K562 (cell line): ENCODE measurements around the gene BANK1. TPM values are rescaled to one million over a fixed set of nuclear protein-coding genes. Genes with fewer than 3 reads are reported as not detected.

Experiments used
- ATAC-seq: fragments of 200-7000 bp; cut with Tn5 transposase; 3 replicates; pipeline ENCODE4 v1.9.1; 2020; ENCODE audit warnings: moderate library complexity
- BruUV-seq: library from RNA; stranded (reverse); fragments of 400-500 nt; replicated peaks from 2 replicates; lab custom pipeline; 2021; lab: Mats Ljungman, UMichigan
- CTCF ChIA-PET: fragments of 300-600 bp; formaldehyde crosslinking; extraction: SDS; loops from one replicate; lab custom pipeline; 2021; ENCODE audit warnings: low intra/inter-chr PET ratio; lab: Yijun Ruan, JAX
- POLR2A ChIA-PET: fragments of 300-600, 350-650 bp; sonication (Branson Sonifier 250); formaldehyde crosslinking; extraction: SDS; loops from one replicate; lab custom pipeline; 2021; ENCODE audit warnings: antibody characterized with exemption, inconsistent platforms; lab: Yijun Ruan, JAX
- DNase-seq, 4 experiments: peaks; one replicate each; pipeline versions ENCODE4 v3.0.0 to v3.0.0-alpha.2; 2011 to 2018; ENCODE audit warnings: low spot score in 3 of 4, mixed read lengths in 3 of 4; ENCODE audit errors: extremely low read depth in 1 of 4
- FAIRE-seq: peaks from 2 replicates; lab custom pipeline; 2011; peaks lifted over from hg19 to GRCh38; lab: Jason Lieb, UNC
- H2AFZ ChIP-seq: 2 replicates; pipeline ENCODE4 v1.6.0; 2011; ENCODE audit warnings: low read depth, low read length, control low read depth, inconsistent platforms
- H3K27ac ChIP-seq: fragments of 200-600 bp; 3 replicates; pipeline ENCODE4 v1.8.0; 2011; ENCODE audit warnings: low read depth, mild to moderate bottlenecking, control low read depth, inconsistent platforms, low read length, moderate library complexity, mixed read lengths; ENCODE audit errors: extremely low read depth
- H3K27me3 ChIP-seq, 2 experiments: fragments of 300-600 bp in 1 of 2; 2 replicates in 1 of 2; 3 replicates in 1 of 2; pipeline versions ENCODE4 v1.6.0 to v1.8.0; 2011; ENCODE audit warnings: inconsistent platforms in 2 of 2, low read length in 2 of 2, mild to moderate bottlenecking in 1 of 2, mixed read lengths in 1 of 2, moderate library complexity in 1 of 2; ENCODE audit not compliant: control insufficient read depth in 2 of 2, insufficient read depth in 2 of 2
- H3K36me3 ChIP-seq: fragments of 300-600 bp; 3 replicates; pipeline ENCODE4 v1.8.0; 2011; ENCODE audit warnings: mild to moderate bottlenecking, low read length, inconsistent platforms; ENCODE audit not compliant: control insufficient read depth, insufficient read depth
- H3K4me1 ChIP-seq, 2 experiments: fragments of 200-600 bp in 1 of 2; replicated peaks in 1 of 2; 2 replicates in 1 of 2; 3 replicates in 1 of 2; pipeline versions ENCODE4 v1.5.1 to v1.8.0; 2011; ENCODE audit warnings: inconsistent platforms in 2 of 2, low read length in 2 of 2, mild to moderate bottlenecking in 1 of 2, mixed read lengths in 1 of 2, moderate library complexity in 1 of 2; ENCODE audit not compliant: control insufficient read depth in 2 of 2, insufficient read depth in 2 of 2
- H3K4me2 ChIP-seq: 2 replicates; pipeline ENCODE4 v1.6.1; 2011; ENCODE audit warnings: low read length, control low read depth, inconsistent platforms, mixed read lengths; ENCODE audit not compliant: insufficient read depth
- H3K4me3 ChIP-seq: fragments of 200-600 bp; sonication (generic), shearing (Covaris generic); 2 replicates; pipeline ENCODE4 v1.5.1; 2016; ENCODE audit warnings: control low read depth, inconsistent platforms
- H3K79me2 ChIP-seq: fragments of 200-600 bp; 3 replicates; pipeline ENCODE4 v1.8.0; 2011; ENCODE audit warnings: low read length, inconsistent platforms; ENCODE audit not compliant: control insufficient read depth, insufficient read depth
- H3K9ac ChIP-seq, 2 experiments: 2 replicates each; pipeline versions ENCODE4 v1.6.0 to v1.6.1; 2011; ENCODE audit warnings: low read depth in 2 of 2, low read length in 2 of 2, control low read depth in 1 of 2, inconsistent platforms in 1 of 2, mild to moderate bottlenecking in 1 of 2, mixed read lengths in 1 of 2; ENCODE audit not compliant: insufficient read depth in 1 of 2
- H3K9me1 ChIP-seq: one replicate; pipeline ENCODE4 v1.6.0; 2011; ENCODE audit warnings: inconsistent platforms, mild to moderate bottlenecking, low read length, moderate library complexity; ENCODE audit not compliant: control insufficient read depth, insufficient read depth
- H3K9me3 ChIP-seq: replicated peaks from 2 replicates; pipeline ENCODE4 v1.5.1; 2011; ENCODE audit warnings: low read depth, low read length, inconsistent platforms; ENCODE audit not compliant: control insufficient read depth, insufficient read depth
- H4K20me1 ChIP-seq: replicated peaks from 2 replicates; pipeline ENCODE4 v1.6.1; 2011; ENCODE audit warnings: low read length, inconsistent platforms, mixed read lengths; ENCODE audit not compliant: control insufficient read depth, insufficient read depth
- COPS2 ChIP-seq: fragments of 450-650 bp; conservative IDR thresholded peaks from 2 replicates; pipeline ENCODE4 v1.6.1; 2016; ENCODE audit warnings: mild to moderate bottlenecking, moderate library complexity
- PHF21A ChIP-seq: fragments of 450-650 bp; IDR thresholded peaks from 2 replicates; pipeline ENCODE4 v1.6.1; 2017; ENCODE audit warnings: low read depth, borderline replicate concordance
- TGIF2 ChIP-seq: sonication (generic); formaldehyde crosslinking; IDR thresholded peaks from 2 replicates; pipeline ENCODE4 v1.8.1; 2022; ENCODE audit warnings: mild to moderate bottlenecking, missing genetic modification reagents, moderate library complexity
- WGBS: fragments of 100-300 bp; shearing (Covaris generic); methylation state at CpG from one replicate; pipeline ENCODE4 v1.1.6; 2016; ENCODE audit warnings: low coverage, mixed read lengths; ENCODE audit not compliant: insufficient coverage; ENCODE audit errors: missing lambda C conversion rate; 5-methylcytosine and 5-hydroxymethylcytosine counted together
- in situ Hi-C: fragments of 300-500 bp; cut with MboI; formaldehyde crosslinking; loops from 4 replicates; pipeline ENCODE4 v1.15.0; 2018; ENCODE audit warnings: inconsistent platforms, mixed read lengths
- intact Hi-C: fragments of 100-400 bp; cut with micrococcal nuclease; formaldehyde crosslinking; loops from 2 replicates; pipeline ENCODE4 v1.14.2; 2022
- polyA plus RNA-seq, 8 experiments: library from polyadenylated mRNA; depleted of rRNA in 4 of 8; stranded (reverse) in 5 of 8; unstranded in 3 of 8; fragments of >200 nt; fragmentation: Nextera tagmentation in 2 of 8; fragmentation: Illumina TruSeq in 1 of 8; extraction: Ambion mirVana in 2 of 8; extraction: Trizol in 1 of 8; gene quantifications; 2 replicates each; pipeline versions ENCODE4 v1.2.1 to v1.2.3, GENCODE V29; 2011 to 2014; ENCODE audit warnings: inconsistent platforms in 1 of 8, missing spikeins in 1 of 8
- total RNA-seq, 7 experiments: library from RNA; depleted of rRNA in 6 of 7; stranded (reverse); fragments of >200 nt in 6 of 7; fragmentation: Illumina TruSeq in 2 of 7; extraction: Trizol in 2 of 7; gene quantifications; 2 replicates each; pipeline versions ENCODE4 v1.2.1 to v1.2.3, GENCODE V29; 2011 to 2021; ENCODE audit warnings: low replicate concordance in 1 of 7
- TF ChIP-seq, protein P1 (sequence below), 2 experiments: fragments of 250-450 bp in 1 of 2; fragments of 450-650 bp in 1 of 2; sonication (Bioruptor Pico) in 1 of 2; IDR thresholded peaks; 2 replicates each; pipeline versions ENCODE4 v1.6.1 to v1.8.0; 2016 to 2021; ENCODE audit warnings: mild to moderate bottlenecking in 2 of 2, moderate library complexity in 2 of 2, missing compliant biosample characterization in 1 of 2, missing genetic modification characterization in 1 of 2
- TF ChIP-seq, protein P2 (sequence below), 2 experiments: IDR thresholded peaks; 2 replicates each; pipeline ENCODE4 v1.6.1; 2011; ENCODE audit warnings: borderline replicate concordance in 1 of 2, control low read depth in 1 of 2, low read depth in 1 of 2, low read length in 1 of 2, mild to moderate bottlenecking in 1 of 2, mixed read lengths in 1 of 2, moderate library complexity in 1 of 2; ENCODE audit not compliant: insufficient read depth in 1 of 2, insufficient read length in 1 of 2, poor library complexity in 1 of 2, severe bottlenecking in 1 of 2; ENCODE audit errors: extremely low read depth in 1 of 2

The BANK1 gene
- total and polyA plus RNA-seq, 9 of the 15 experiments (the other 6 are each of a cell fraction or from before 2014, with no cell fraction given) = not detected

DNA sequence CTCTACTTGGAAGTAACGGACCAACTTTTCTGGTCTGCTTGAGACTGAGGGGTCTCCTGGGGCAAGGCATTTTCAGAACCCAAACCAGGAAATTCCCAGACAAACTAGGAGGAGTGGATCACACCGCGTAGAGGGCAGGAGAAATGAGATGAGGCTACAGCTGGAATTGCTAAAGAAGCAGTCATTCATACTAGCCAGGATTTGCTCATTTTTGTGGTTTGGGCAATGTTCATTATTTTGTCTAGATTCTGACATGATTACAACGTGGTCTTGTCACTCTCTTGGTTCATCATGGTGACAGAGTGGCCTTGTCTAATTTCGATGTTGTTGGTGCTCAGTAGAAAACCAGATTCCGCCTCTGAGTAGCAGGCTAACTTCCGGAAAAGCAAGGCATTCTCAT lies 63.2 kb downstream of the BANK1 start:
- DNase-seq (no peak), FAIRE-seq (no peak), ATAC-seq (no peak)
- Histone ChIP-seq H3K79me2 (no peaks in the 10 kb centered on the region), H4K20me1 (no peaks in the 10 kb centered on the region), H3K4me3 (no peak overlapping the region), H3K9ac (no peak overlapping the region), H3K4me2 (no peak overlapping the region), H3K4me1 (no peaks in the 10 kb centered on the region), H3K27me3 (no peaks in the 10 kb centered on the region), H3K36me3 (no peaks in the 10 kb centered on the region), H3K27ac (no peak overlapping the region), H3K9me1 (no peaks in the 10 kb centered on the region), H3K9me3 (peaks cover 2% of the 10 kb centered on the region; the same call in 1 of the 2 replicates), H2AFZ (no peak overlapping the region)
- TF ChIP-seq TGIF2 (CRISPR knock-in tag) (no peak), COPS2 (no peak), PHF21A (no peak)
- TF ChIP-seq, protein P1, sequence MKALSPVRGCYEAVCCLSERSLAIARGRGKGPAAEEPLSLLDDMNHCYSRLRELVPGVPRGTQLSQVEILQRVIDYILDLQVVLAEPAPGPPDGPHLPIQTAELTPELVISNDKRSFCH (CRISPR knock-in tag; IDR thresholded peaks at IDR 0.05) = no peak
- TF ChIP-seq, protein P1 (tag; IDR thresholded peaks at IDR 0.05) = no peak
- TF ChIP-seq, protein P2, sequence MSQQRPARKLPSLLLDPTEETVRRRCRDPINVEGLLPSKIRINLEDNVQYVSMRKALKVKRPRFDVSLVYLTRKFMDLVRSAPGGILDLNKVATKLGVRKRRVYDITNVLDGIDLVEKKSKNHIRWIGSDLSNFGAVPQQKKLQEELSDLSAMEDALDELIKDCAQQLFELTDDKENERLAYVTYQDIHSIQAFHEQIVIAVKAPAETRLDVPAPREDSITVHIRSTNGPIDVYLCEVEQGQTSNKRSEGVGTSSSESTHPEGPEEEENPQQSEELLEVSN (IDR thresholded peaks at IDR 0.05; ENCODE audit: borderline replicate concordance in 1 of 2, extremely low read depth in 1 of 2, insufficient read depth in 1 of 2, insufficient read length in 1 of 2, low read depth in 1 of 2, low read length in 1 of 2, poor library complexity in 1 of 2, severe bottlenecking in 1 of 2) = no peak
- ChIA-PET CTCF (no interaction called here), POLR2A (no interaction called here)
- intact Hi-C loops = no loop called here
- 5% methylated on average over 7 of the region's 7 CpGs for WGBS
- no TSS peak for BruUV-seq
- in situ Hi-C loops = no loop called here
